K562 (cell line): ENCODE results near the gene FKBP15. TPM values are rescaled to one million over a fixed set of nuclear protein-coding genes. Genes with fewer than 3 reads are reported as not detected.

Source experiments
- ATF7 ChIP-seq: fragments of 450-650 bp; IDR thresholded peaks from 2 replicates; pipeline ENCODE4 v1.7.1; 2014; ENCODE audit warnings: mild to moderate bottlenecking, moderate library complexity
- HNRNPL ChIP-seq: fragments of 200-400 bp; formaldehyde crosslinking; IDR thresholded peaks from 2 replicates; pipeline ENCODE4 v1.6.1; 2017; ENCODE audit warnings: low read depth, mild to moderate bottlenecking, low read length
- RBM14 ChIP-seq: fragments of 200-400 bp; formaldehyde crosslinking; IDR thresholded peaks from 2 replicates; pipeline ENCODE4 v1.6.1; 2018; ENCODE audit warnings: low read depth, mild to moderate bottlenecking, low read length, moderate library complexity, borderline replicate concordance; ENCODE audit not compliant: insufficient read depth
- SMAD1 ChIP-seq: fragments of 150-350 bp; IDR thresholded peaks from 2 replicates; pipeline ENCODE4 v1.6.1; 2014; ENCODE audit warnings: low read length, low read depth; ENCODE audit not compliant: partially characterized antibody
- SREBF1 ChIP-seq: fragments of 150-350 bp; IDR thresholded peaks from 2 replicates; pipeline ENCODE4 v1.6.1; 2014; ENCODE audit warnings: antibody characterized with exemption, low read depth, low read length, borderline replicate concordance
- TCF7L2 ChIP-seq: fragments of 150-350 bp; IDR thresholded peaks from 2 replicates; pipeline ENCODE4 v1.6.1; 2016; ENCODE audit warnings: low read depth, mild to moderate bottlenecking, low read length, moderate library complexity
- ZNF232 ChIP-seq: sonication (generic); formaldehyde crosslinking; IDR thresholded peaks from 2 replicates; pipeline ENCODE4 v1.8.0; 2022; ENCODE audit warnings: mild to moderate bottlenecking, missing genetic modification reagents
- ZNF274 ChIP-seq: IDR thresholded peaks from 2 replicates; pipeline ENCODE4 v1.6.1; 2011; ENCODE audit warnings: low read depth, mild to moderate bottlenecking, low read length, moderate library complexity, borderline replicate concordance
- ZSCAN29 ChIP-seq: fragments of 450-650 bp; IDR thresholded peaks from 2 replicates; pipeline ENCODE4 v1.6.1; 2017
- polyA plus RNA-seq, 8 experiments: library from polyadenylated mRNA; depleted of rRNA in 4 of 8; stranded (reverse) in 5 of 8; unstranded in 3 of 8; fragments of >200 nt; fragmentation: Nextera tagmentation in 2 of 8; fragmentation: Illumina TruSeq in 1 of 8; extraction: Ambion mirVana in 2 of 8; extraction: Trizol in 1 of 8; gene quantifications; 2 replicates each; pipeline versions ENCODE4 v1.2.1 to v1.2.3, GENCODE V29; 2011 to 2014; ENCODE audit warnings: inconsistent platforms in 1 of 8, missing spikeins in 1 of 8
- total RNA-seq, 7 experiments: library from RNA; depleted of rRNA in 6 of 7; stranded (reverse); fragments of >200 nt in 6 of 7; fragmentation: Illumina TruSeq in 2 of 7; extraction: Trizol in 2 of 7; gene quantifications; 2 replicates each; pipeline versions ENCODE4 v1.2.1 to v1.2.3, GENCODE V29; 2011 to 2021; ENCODE audit warnings: low replicate concordance in 1 of 7
- TF ChIP-seq, protein P1 (sequence below): sonication (generic); formaldehyde crosslinking; IDR thresholded peaks from 2 replicates; pipeline ENCODE4 v1.8.1; 2023; ENCODE audit warnings: mild to moderate bottlenecking, missing genetic modification reagents
- TF ChIP-seq, protein P2 (sequence below): fragments of 450-650 bp; IDR thresholded peaks from 2 replicates; pipeline ENCODE4 v1.6.1; 2018; ENCODE audit not compliant: partially characterized antibody
- TF ChIP-seq, protein P3 (sequence below): fragments of 450-650 bp; IDR thresholded peaks from 2 replicates; pipeline ENCODE4 v1.6.1; 2017; ENCODE audit warnings: antibody characterized with exemption
- TF ChIP-seq, protein P4 (sequence below): fragments of 250-450 bp; sonication (Bioruptor Pico); IDR thresholded peaks from 2 replicates; pipeline ENCODE4 v1.4.0; 2020; ENCODE audit warnings: mild to moderate bottlenecking
- TF ChIP-seq, protein P5 (sequence below): fragments of 250-450 bp; sonication (Bioruptor Pico); IDR thresholded peaks from 2 replicates; pipeline ENCODE4 v1.4.0; 2020; ENCODE audit warnings: mild to moderate bottlenecking, moderate library complexity, borderline replicate concordance

Gene FKBP15
- total and polyA plus RNA-seq, 9 of the 15 experiments (the other 6 are each of a cell fraction or from before 2014, with no cell fraction given) = 8.7 to 38.0 (median 18.9) TPM

DNA sequence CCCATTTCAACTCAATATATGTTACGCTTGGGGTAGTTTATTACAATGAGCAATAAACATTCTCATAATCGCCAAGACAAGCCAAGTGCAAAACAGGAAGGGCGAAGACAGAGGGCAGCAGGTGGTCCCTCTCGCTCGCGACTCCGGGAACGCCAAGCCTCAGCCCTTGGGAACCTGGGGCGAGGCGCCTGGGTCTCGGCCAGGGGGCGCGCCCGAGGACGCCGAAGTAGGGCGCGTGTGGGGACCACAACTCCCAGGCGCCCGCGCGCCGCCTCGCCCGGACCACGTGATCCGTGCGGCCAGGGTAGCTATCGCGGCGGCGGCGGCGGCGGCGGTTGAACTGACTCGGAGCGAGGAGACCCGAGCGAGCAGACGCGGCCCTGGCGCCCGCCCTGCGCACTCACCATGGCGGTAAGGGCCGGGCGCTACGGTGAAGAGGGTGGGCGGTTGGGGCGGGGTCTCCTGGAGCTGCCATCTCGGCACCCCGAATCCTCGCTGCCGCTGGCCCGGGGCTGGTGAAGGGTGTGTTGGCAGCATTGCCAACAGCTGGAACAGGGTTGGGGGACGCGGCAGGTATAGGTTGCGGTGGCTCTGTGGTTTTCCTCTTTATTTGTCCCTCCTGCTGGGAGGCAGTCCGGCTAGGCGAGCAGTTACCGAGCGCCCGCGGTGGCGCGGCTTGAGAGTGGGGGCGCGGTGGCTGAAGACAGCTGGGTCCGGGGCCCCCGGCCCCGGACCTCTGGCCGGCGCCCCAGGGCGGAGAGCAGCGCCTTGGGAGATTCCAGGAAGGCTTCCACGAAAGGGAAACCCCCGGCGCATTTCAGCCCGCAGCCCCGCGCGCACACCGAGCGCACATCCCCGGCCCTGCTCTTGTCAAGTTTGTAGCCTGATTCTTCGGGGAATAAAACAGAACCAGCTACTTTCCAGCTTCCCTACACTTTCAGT is 70.1 kb downstream of the FKBP15 start, which contains the start of gene SLC31A2 (continued):
- TF ChIP-seq, protein P1, sequence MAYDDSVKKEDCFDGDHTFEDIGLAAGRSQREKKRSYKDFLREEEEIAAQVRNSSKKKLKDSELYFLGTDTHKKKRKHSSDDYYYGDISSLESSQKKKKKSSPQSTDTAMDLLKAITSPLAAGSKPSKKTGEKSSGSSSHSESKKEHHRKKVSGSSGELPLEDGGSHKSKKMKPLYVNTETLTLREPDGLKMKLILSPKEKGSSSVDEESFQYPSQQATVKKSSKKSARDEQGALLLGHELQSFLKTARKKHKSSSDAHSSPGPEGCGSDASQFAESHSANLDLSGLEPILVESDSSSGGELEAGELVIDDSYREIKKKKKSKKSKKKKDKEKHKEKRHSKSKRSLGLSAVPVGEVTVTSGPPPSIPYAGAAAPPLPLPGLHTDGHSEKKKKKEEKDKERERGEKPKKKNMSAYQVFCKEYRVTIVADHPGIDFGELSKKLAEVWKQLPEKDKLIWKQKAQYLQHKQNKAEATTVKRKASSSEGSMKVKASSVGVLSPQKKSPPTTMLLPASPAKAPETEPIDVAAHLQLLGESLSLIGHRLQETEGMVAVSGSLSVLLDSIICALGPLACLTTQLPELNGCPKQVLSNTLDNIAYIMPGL (CRISPR knock-in tag) = no peak; the same call in 1 of the 2 replicates
- TF ChIP-seq TCF7L2 (no peak), SMAD1 (no peak), ZSCAN29 (no peak), HNRNPL (no peak), SREBF1 (no peak), ZNF232 (CRISPR knock-in tag) (peak; percentile 53; the same call in 1 of the 2 replicates), ZNF274 (no peak), RBM14 (no peak), ATF7 (peak; percentile 58; the same call in 1 of the 2 replicates)
- TF ChIP-seq, protein P2, sequence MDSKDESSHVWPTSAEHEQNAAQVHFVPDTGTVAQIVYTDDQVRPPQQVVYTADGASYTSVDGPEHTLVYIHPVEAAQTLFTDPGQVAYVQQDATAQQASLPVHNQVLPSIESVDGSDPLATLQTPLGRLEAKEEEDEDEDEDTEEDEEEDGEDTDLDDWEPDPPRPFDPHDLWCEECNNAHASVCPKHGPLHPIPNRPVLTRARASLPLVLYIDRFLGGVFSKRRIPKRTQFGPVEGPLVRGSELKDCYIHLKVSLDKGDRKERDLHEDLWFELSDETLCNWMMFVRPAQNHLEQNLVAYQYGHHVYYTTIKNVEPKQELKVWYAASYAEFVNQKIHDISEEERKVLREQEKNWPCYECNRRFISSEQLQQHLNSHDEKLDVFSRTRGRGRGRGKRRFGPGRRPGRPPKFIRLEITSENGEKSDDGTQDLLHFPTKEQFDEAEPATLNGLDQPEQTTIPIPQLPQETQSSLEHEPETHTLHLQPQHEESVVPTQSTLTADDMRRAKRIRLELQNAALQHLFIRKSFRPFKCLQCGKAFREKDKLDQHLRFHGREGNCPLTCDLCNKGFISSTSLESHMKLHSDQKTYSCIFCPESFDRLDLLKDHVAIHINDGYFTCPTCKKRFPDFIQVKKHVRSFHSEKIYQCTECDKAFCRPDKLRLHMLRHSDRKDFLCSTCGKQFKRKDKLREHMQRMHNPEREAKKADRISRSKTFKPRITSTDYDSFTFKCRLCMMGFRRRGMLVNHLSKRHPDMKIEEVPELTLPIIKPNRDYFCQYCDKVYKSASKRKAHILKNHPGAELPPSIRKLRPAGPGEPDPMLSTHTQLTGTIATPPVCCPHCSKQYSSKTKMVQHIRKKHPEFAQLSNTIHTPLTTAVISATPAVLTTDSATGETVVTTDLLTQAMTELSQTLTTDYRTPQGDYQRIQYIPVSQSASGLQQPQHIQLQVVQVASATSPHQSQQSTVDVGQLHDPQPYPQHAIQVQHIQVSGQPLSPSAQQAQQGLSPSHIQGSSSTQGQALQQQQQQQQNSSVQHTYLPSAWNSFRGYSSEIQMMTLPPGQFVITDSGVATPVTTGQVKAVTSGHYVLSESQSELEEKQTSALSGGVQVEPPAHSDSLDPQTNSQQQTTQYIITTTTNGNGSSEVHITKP = no peak
- TF ChIP-seq, protein P3, sequence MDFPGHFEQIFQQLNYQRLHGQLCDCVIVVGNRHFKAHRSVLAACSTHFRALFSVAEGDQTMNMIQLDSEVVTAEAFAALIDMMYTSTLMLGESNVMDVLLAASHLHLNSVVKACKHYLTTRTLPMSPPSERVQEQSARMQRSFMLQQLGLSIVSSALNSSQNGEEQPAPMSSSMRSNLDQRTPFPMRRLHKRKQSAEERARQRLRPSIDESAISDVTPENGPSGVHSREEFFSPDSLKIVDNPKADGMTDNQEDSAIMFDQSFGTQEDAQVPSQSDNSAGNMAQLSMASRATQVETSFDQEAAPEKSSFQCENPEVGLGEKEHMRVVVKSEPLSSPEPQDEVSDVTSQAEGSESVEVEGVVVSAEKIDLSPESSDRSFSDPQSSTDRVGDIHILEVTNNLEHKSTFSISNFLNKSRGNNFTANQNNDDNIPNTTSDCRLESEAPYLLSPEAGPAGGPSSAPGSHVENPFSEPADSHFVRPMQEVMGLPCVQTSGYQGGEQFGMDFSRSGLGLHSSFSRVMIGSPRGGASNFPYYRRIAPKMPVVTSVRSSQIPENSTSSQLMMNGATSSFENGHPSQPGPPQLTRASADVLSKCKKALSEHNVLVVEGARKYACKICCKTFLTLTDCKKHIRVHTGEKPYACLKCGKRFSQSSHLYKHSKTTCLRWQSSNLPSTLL = no peak
- TF ChIP-seq, protein P4, sequence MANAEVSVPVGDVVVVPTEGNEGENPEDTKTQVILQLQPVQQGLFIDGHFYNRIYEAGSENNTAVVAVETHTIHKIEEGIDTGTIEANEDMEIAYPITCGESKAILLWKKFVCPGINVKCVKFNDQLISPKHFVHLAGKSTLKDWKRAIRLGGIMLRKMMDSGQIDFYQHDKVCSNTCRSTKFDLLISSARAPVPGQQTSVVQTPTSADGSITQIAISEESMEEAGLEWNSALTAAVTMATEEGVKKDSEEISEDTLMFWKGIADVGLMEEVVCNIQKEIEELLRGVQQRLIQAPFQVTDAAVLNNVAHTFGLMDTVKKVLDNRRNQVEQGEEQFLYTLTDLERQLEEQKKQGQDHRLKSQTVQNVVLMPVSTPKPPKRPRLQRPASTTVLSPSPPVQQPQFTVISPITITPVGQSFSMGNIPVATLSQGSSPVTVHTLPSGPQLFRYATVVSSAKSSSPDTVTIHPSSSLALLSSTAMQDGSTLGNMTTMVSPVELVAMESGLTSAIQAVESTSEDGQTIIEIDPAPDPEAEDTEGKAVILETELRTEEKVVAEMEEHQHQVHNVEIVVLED (CRISPR knock-in tag) = peak; percentile 75
- TF ChIP-seq, protein P5, sequence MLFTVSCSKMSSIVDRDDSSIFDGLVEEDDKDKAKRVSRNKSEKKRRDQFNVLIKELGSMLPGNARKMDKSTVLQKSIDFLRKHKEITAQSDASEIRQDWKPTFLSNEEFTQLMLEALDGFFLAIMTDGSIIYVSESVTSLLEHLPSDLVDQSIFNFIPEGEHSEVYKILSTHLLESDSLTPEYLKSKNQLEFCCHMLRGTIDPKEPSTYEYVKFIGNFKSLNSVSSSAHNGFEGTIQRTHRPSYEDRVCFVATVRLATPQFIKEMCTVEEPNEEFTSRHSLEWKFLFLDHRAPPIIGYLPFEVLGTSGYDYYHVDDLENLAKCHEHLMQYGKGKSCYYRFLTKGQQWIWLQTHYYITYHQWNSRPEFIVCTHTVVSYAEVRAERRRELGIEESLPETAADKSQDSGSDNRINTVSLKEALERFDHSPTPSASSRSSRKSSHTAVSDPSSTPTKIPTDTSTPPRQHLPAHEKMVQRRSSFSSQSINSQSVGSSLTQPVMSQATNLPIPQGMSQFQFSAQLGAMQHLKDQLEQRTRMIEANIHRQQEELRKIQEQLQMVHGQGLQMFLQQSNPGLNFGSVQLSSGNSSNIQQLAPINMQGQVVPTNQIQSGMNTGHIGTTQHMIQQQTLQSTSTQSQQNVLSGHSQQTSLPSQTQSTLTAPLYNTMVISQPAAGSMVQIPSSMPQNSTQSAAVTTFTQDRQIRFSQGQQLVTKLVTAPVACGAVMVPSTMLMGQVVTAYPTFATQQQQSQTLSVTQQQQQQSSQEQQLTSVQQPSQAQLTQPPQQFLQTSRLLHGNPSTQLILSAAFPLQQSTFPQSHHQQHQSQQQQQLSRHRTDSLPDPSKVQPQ = no peak
